HepG2 (cell line): ENCODE measurements around the gene PRDX3. TPM values are rescaled to one million over a fixed set of nuclear protein-coding genes. Genes with fewer than 3 reads are reported as not detected.

Source experiments
- CCDC6 ChIP-seq: sonication (generic); formaldehyde crosslinking; IDR thresholded peaks from 2 replicates; pipeline ENCODE4 v1.8.1; 2022; ENCODE audit warnings: mild to moderate bottlenecking, missing genetic modification reagents, moderate library complexity
- FLYWCH1 ChIP-seq: sonication (generic); formaldehyde crosslinking; IDR thresholded peaks from 2 replicates; pipeline ENCODE4 v1.8.1; 2023; ENCODE audit warnings: mild to moderate bottlenecking, missing genetic modification reagents
- HDAC2 ChIP-seq: sonication (generic); formaldehyde crosslinking; IDR thresholded peaks from 2 replicates; pipeline ENCODE4 v1.4.0; 2020; ENCODE audit warnings: missing genetic modification reagents
- ISX ChIP-seq: sonication (generic); formaldehyde crosslinking; conservative IDR thresholded peaks from 2 replicates; pipeline ENCODE4 v1.5.0; 2020; ENCODE audit warnings: missing genetic modification reagents
- NR2F1 ChIP-seq, 2 experiments: fragments of 450-650 bp in 1 of 2; formaldehyde crosslinking in 1 of 2; IDR thresholded peaks; 2 replicates each; pipeline versions ENCODE4 v1.5.0 to v1.6.1; 2016 to 2020; ENCODE audit warnings: mild to moderate bottlenecking in 1 of 2, missing compliant biosample characterization in 1 of 2, missing genetic modification reagents in 1 of 2, moderate library complexity in 1 of 2
- SRSF1 ChIP-seq: fragments of 200-400 bp; formaldehyde crosslinking; optimal IDR thresholded peaks from 2 replicates; pipeline ENCODE3; 2017; ENCODE audit warnings: mild to moderate bottlenecking, low read depth, low read length, moderate library complexity
- STAG1 ChIP-seq: sonication (generic); formaldehyde crosslinking; IDR thresholded peaks from 2 replicates; pipeline ENCODE4 v1.4.0; 2020; ENCODE audit warnings: missing genetic modification reagents
- ZKSCAN5 ChIP-seq: sonication (generic); formaldehyde crosslinking; IDR thresholded peaks from 2 replicates; pipeline ENCODE4 v1.5.1; 2020; ENCODE audit warnings: mild to moderate bottlenecking, missing genetic modification reagents
- ZNF382 ChIP-seq: sonication (generic); formaldehyde crosslinking; IDR thresholded peaks from 2 replicates; pipeline ENCODE4 v1.5.0; 2020; ENCODE audit warnings: missing genetic modification reagents, mild to moderate bottlenecking, borderline replicate concordance
- ZNF556 ChIP-seq: sonication (generic); formaldehyde crosslinking; IDR thresholded peaks from 2 replicates; pipeline ENCODE4 v1.4.0; 2020; ENCODE audit warnings: mild to moderate bottlenecking, missing genetic modification reagents, borderline replicate concordance
- ZNF660 ChIP-seq: sonication (generic); formaldehyde crosslinking; IDR thresholded peaks from 2 replicates; pipeline ENCODE4 v1.5.1; 2020; ENCODE audit warnings: mild to moderate bottlenecking, low read depth, missing genetic modification reagents, borderline replicate concordance
- ZNF7 ChIP-seq: IDR thresholded peaks from 2 replicates; pipeline ENCODE4 v1.6.1; 2016; ENCODE audit warnings: missing biosample characterization, missing genetic modification reagents
- ZNF776 ChIP-seq: sonication (generic); formaldehyde crosslinking; IDR thresholded peaks from 2 replicates; pipeline ENCODE4 v1.4.0; 2020; ENCODE audit warnings: mild to moderate bottlenecking, missing genetic modification reagents
- polyA plus RNA-seq, 8 experiments: library from polyadenylated mRNA; depleted of rRNA in 3 of 8; stranded (reverse) in 7 of 8; unstranded in 1 of 8; fragments of >200 nt; fragmentation: Illumina TruSeq in 4 of 8; extraction: Trizol in 4 of 8; gene quantifications; 2 replicates each; pipeline versions ENCODE4 v1.2.1 to v1.2.3, GENCODE V29; 2011 to 2016; ENCODE audit warnings: low read depth in 4 of 8, missing spikeins in 1 of 8, mixed read lengths in 1 of 8; ENCODE audit not compliant: insufficient read depth in 1 of 8
- total RNA-seq, 5 experiments: library from RNA; depleted of rRNA; stranded (reverse); fragments of >200 nt; fragmentation: Illumina TruSeq; extraction: Trizol; gene quantifications; 2 replicates each; pipeline ENCODE4 v1.2.3, GENCODE V29; 2016; ENCODE audit warnings: low read depth in 1 of 5
- TF ChIP-seq, protein P1 (sequence below): sonication (generic); formaldehyde crosslinking; IDR thresholded peaks from 2 replicates; pipeline ENCODE4 v1.9.0; 2022; ENCODE audit warnings: missing genetic modification reagents, mild to moderate bottlenecking, borderline replicate concordance
- TF ChIP-seq, protein P2 (sequence below): sonication (generic); formaldehyde crosslinking; IDR thresholded peaks from 2 replicates; pipeline ENCODE4 v1.4.0; 2020; ENCODE audit warnings: missing genetic modification reagents
- TF ChIP-seq, protein P3 (sequence below): sonication (generic); formaldehyde crosslinking; IDR thresholded peaks from 2 replicates; pipeline ENCODE4 v1.4.0; 2020; ENCODE audit warnings: missing genetic modification reagents
- TF ChIP-seq, protein P4 (sequence below): sonication (generic); formaldehyde crosslinking; IDR thresholded peaks from 2 replicates; pipeline ENCODE4 v1.5.0; 2020; ENCODE audit warnings: mild to moderate bottlenecking, missing genetic modification reagents, moderate library complexity
- TF ChIP-seq, protein P5 (sequence below): sonication (generic); formaldehyde crosslinking; IDR thresholded peaks from 2 replicates; pipeline ENCODE4 v1.4.0; 2020; ENCODE audit warnings: low read depth, mild to moderate bottlenecking, missing genetic modification reagents
- TF ChIP-seq, protein P6 (sequence below): sonication (generic); formaldehyde crosslinking; IDR thresholded peaks from 2 replicates; pipeline ENCODE4 v1.4.0; 2020; ENCODE audit warnings: mild to moderate bottlenecking, missing genetic modification reagents

Gene PRDX3
- total and polyA plus RNA-seq, 2 of the 13 experiments (the other 11 are each of a cell fraction or from before 2014, with no cell fraction given), result 407 to 565 TPM

DNA sequence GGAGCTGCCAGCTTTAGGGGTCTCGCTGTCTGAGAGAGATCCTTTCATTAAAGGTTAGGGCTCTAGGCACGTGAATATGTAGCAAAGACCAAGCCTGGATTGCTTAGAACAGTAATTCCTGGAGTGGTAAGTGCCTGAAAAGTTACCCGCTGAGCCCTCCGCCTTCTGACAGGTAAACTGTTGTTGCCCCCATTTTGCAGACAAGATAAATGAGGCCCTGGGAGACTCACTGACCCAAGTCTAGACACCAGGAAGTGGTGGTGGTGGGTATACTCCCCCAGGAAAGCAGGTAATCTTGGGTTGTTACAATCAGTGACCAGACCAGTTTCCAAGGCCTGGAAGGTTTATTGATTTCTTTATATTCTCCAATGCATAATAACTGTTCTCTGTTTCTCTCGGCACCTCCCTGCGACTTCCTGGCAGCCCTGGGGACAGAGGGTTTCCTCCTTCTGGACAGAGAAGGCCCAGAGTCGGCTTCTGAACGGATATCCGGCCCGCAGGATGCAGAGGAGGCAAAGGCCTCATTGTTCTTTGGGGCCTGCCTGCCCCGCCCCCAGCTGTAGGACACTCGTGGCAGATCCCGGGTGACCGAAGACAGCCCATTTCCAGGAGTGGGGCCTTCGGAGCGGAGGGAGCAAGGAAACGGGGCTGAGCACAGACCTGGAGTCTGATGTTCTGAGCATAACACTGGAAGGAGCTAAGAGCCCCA lies 27.4 kb upstream of the PRDX3 start (continued):
- TF ChIP-seq, protein P1, sequence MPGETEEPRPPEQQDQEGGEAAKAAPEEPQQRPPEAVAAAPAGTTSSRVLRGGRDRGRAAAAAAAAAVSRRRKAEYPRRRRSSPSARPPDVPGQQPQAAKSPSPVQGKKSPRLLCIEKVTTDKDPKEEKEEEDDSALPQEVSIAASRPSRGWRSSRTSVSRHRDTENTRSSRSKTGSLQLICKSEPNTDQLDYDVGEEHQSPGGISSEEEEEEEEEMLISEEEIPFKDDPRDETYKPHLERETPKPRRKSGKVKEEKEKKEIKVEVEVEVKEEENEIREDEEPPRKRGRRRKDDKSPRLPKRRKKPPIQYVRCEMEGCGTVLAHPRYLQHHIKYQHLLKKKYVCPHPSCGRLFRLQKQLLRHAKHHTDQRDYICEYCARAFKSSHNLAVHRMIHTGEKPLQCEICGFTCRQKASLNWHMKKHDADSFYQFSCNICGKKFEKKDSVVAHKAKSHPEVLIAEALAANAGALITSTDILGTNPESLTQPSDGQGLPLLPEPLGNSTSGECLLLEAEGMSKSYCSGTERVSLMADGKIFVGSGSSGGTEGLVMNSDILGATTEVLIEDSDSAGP (CRISPR knock-in tag), result peak; percentile 44; the same call in 1 of the 2 replicates
- TF ChIP-seq HDAC2 (CRISPR knock-in tag) (peak; percentile 50; the same call in 1 of the 2 replicates), ZNF7 (CRISPR knock-in tag) (no peak), ZNF776 (CRISPR knock-in tag) (no peak; the same call in 1 of the 2 replicates), ISX (CRISPR knock-in tag) (no peak), ZNF660 (CRISPR knock-in tag) (no peak), FLYWCH1 (peak; percentile 9; the same call in 1 of the 2 replicates), STAG1 (CRISPR knock-in tag) (no peak), CCDC6 (no peak), ZNF382 (CRISPR knock-in tag) (no peak), SRSF1 (no peak), ZKSCAN5 (CRISPR knock-in tag) (no peak), NR2F1 (CRISPR knock-in tag; IDR thresholded peaks at IDR 0.05) (no peak), ZNF556 (CRISPR knock-in tag) (no peak; the same call in 1 of the 2 replicates)
- TF ChIP-seq, protein P2, sequence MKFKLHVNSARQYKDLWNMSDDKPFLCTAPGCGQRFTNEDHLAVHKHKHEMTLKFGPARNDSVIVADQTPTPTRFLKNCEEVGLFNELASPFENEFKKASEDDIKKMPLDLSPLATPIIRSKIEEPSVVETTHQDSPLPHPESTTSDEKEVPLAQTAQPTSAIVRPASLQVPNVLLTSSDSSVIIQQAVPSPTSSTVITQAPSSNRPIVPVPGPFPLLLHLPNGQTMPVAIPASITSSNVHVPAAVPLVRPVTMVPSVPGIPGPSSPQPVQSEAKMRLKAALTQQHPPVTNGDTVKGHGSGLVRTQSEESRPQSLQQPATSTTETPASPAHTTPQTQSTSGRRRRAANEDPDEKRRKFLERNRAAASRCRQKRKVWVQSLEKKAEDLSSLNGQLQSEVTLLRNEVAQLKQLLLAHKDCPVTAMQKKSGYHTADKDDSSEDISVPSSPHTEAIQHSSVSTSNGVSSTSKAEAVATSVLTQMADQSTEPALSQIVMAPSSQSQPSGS (CRISPR knock-in tag), result peak; percentile 48; the same call in 1 of the 2 replicates
- TF ChIP-seq, protein P3, sequence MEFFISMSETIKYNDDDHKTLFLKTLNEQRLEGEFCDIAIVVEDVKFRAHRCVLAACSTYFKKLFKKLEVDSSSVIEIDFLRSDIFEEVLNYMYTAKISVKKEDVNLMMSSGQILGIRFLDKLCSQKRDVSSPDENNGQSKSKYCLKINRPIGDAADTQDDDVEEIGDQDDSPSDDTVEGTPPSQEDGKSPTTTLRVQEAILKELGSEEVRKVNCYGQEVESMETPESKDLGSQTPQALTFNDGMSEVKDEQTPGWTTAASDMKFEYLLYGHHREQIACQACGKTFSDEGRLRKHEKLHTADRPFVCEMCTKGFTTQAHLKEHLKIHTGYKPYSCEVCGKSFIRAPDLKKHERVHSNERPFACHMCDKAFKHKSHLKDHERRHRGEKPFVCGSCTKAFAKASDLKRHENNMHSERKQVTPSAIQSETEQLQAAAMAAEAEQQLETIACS (CRISPR knock-in tag), result no peak
- TF ChIP-seq, protein P4, sequence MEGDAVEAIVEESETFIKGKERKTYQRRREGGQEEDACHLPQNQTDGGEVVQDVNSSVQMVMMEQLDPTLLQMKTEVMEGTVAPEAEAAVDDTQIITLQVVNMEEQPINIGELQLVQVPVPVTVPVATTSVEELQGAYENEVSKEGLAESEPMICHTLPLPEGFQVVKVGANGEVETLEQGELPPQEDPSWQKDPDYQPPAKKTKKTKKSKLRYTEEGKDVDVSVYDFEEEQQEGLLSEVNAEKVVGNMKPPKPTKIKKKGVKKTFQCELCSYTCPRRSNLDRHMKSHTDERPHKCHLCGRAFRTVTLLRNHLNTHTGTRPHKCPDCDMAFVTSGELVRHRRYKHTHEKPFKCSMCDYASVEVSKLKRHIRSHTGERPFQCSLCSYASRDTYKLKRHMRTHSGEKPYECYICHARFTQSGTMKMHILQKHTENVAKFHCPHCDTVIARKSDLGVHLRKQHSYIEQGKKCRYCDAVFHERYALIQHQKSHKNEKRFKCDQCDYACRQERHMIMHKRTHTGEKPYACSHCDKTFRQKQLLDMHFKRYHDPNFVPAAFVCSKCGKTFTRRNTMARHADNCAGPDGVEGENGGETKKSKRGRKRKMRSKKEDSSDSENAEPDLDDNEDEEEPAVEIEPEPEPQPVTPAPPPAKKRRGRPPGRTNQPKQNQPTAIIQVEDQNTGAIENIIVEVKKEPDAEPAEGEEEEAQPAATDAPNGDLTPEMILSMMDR (CRISPR knock-in tag), result no peak
- TF ChIP-seq, protein P5, sequence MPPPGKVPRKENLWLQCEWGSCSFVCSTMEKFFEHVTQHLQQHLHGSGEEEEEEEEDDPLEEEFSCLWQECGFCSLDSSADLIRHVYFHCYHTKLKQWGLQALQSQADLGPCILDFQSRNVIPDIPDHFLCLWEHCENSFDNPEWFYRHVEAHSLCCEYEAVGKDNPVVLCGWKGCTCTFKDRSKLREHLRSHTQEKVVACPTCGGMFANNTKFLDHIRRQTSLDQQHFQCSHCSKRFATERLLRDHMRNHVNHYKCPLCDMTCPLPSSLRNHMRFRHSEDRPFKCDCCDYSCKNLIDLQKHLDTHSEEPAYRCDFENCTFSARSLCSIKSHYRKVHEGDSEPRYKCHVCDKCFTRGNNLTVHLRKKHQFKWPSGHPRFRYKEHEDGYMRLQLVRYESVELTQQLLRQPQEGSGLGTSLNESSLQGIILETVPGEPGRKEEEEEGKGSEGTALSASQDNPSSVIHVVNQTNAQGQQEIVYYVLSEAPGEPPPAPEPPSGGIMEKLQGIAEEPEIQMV, result no peak
- TF ChIP-seq, protein P6, sequence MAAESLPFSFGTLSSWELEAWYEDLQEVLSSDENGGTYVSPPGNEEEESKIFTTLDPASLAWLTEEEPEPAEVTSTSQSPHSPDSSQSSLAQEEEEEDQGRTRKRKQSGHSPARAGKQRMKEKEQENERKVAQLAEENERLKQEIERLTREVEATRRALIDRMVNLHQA, result no peak
